GM10266 (cell line): Measurements from ENCODE around the gene RHOT2.
"Not testable (repeated sequence)": the region's sequence is repeated elsewhere in the genome, so short reads cannot be mapped to it uniquely, and the experiment has no call there.

Experiments used
- DNase-seq: peaks from one replicate; pipeline ENCODE4 v3.0.0; 2012; ENCODE audit errors: extremely low spot score
- CTCF ChIP-seq: IDR thresholded peaks from 2 replicates; pipeline ENCODE4 v1.5.1; 2012; ENCODE audit warnings: mild to moderate bottlenecking, low read depth; ENCODE audit not compliant: control insufficient read depth, insufficient read depth; ENCODE audit errors: missing control alignments

Gene RHOT2

GRCh38 chr16:711084-711483 is 43.2 kb downstream of the RHOT2 start:
- DNase-seq: no peak
- TF ChIP-seq CTCF: no peak

- peak; percentile 95 for TF ChIP-seq CTCF
- peak; percentile 95 for DNase-seq
Measured at GRCh38 chr16:711548-712320, 43.8 kb downstream of the RHOT2 start.

GRCh38 chr16:712740-713250 is 44.9 kb downstream of the RHOT2 start:
- TF ChIP-seq CTCF: peak; percentile 38
- DNase-seq: not testable (repeated sequence)

- no peak for TF ChIP-seq CTCF
- no peak for DNase-seq
Measured at GRCh38 chr16:714079-714478, 46.1 kb downstream of the RHOT2 start.

GRCh38 chr16:714558-715476 is 46.9 kb downstream of the RHOT2 start, which contains the start of gene METRN:
Gene METRN (plus strand): TSS chr16:715118. CDS start chr16:715290, 172 bp downstream.
- no peak for TF ChIP-seq CTCF
- peak; percentile 98 for DNase-seq

GRCh38 chr16:715477-716199 is 47.7 kb downstream of the RHOT2 start:
- no peak for TF ChIP-seq CTCF
- DNase-seq: peak; percentile 72
